Ammon's horn (tissue), 1 donor: Measurements from ENCODE around the gene CDH13.

Experiments
- DNase-seq: peaks from one replicate; pipeline ENCODE4 v3.0.0-alpha.2; 2016; ENCODE audit warnings: low spot score

CDH13 gene

GRCh38 chr16:83115491-83116232 lies 488.9 kb downstream of the CDH13 start:
- no peak for DNase-seq

- no peak for DNase-seq
Observed at GRCh38 chr16:83116274-83116892, 489.6 kb downstream of the CDH13 start.

- DNase-seq = no peak
Observed at GRCh38 chr16:83117810-83118209, 491.0 kb downstream of the CDH13 start.

GRCh38 chr16:83118365-83118764 lies 491.6 kb downstream of the CDH13 start:
- DNase-seq = no peak

- no peak for DNase-seq
Observed at GRCh38 chr16:83125999-83126568, 499.3 kb downstream of the CDH13 start.

GRCh38 chr16:83128041-83128440 lies 501.3 kb downstream of the CDH13 start:
- no peak for DNase-seq

- no peak for DNase-seq
Observed at GRCh38 chr16:83130039-83130438, 503.3 kb downstream of the CDH13 start.

- DNase-seq = no peak
Observed at GRCh38 chr16:83134638-83135037, 507.9 kb downstream of the CDH13 start.

GRCh38 chr16:83136419-83136818 lies 509.6 kb downstream of the CDH13 start:
- DNase-seq = no peak

- DNase-seq = no peak
Observed at GRCh38 chr16:83136924-83137323, 510.2 kb downstream of the CDH13 start.

- DNase-seq = peak; percentile 13
Observed at GRCh38 chr16:83137326-83137781, 510.6 kb downstream of the CDH13 start.

- no peak for DNase-seq
Observed at GRCh38 chr16:83137894-83138293, 511.1 kb downstream of the CDH13 start.

- no peak for DNase-seq
Observed at GRCh38 chr16:83138512-83138911, 511.7 kb downstream of the CDH13 start.

GRCh38 chr16:83138976-83139690 lies 512.4 kb downstream of the CDH13 start:
- no peak for DNase-seq

GRCh38 chr16:83143788-83144187 lies 517.0 kb downstream of the CDH13 start:
- no peak for DNase-seq

- DNase-seq = peak; percentile 66
Observed at GRCh38 chr16:83145297-83145696, 518.5 kb downstream of the CDH13 start.

- no peak for DNase-seq
Observed at GRCh38 chr16:83147244-83147643, 520.5 kb downstream of the CDH13 start.

- no peak for DNase-seq
Observed at GRCh38 chr16:83158320-83158957, 531.7 kb downstream of the CDH13 start.

GRCh38 chr16:83159049-83159448 lies 532.3 kb downstream of the CDH13 start:
- DNase-seq = no peak

GRCh38 chr16:83160287-83161020 lies 533.7 kb downstream of the CDH13 start:
- DNase-seq = no peak

GRCh38 chr16:83162791-83163190 lies 536.0 kb downstream of the CDH13 start:
- peak; percentile 21 for DNase-seq
